Colonic mucosa (tissue), 4 donors: ENCODE measurements around the gene ATP9B. TPM values are rescaled to one million over a fixed set of nuclear protein-coding genes. Genes with fewer than 3 reads are reported as not detected.

Source experiments
- DNase-seq: peaks from one replicate; pipeline ENCODE4 v3.0.0-alpha.2; 2020
- H3K27ac ChIP-seq: fragments of 200-600 bp; one replicate; pipeline ENCODE4 v1.8.0; 2021
- H3K27me3 ChIP-seq: fragments of 200-600 bp; one replicate; pipeline ENCODE4 v1.8.0; 2021
- H3K36me3 ChIP-seq: fragments of 200-600 bp; one replicate; pipeline ENCODE4 v1.8.0; 2021
- H3K4me1 ChIP-seq: fragments of 200-600 bp; one replicate; pipeline ENCODE4 v1.8.0; 2021; ENCODE audit warnings: mild to moderate bottlenecking
- H3K4me3 ChIP-seq: fragments of 200-600 bp; one replicate; pipeline ENCODE4 v1.8.0; 2021
- H3K9ac ChIP-seq, 2 donors: one replicate each; pipeline ENCODE4 v1.7.0; 2013; ENCODE audit warnings: control low read depth in 2 of 2, low read depth in 2 of 2, low read length in 2 of 2
- H3K9me3 ChIP-seq: fragments of 200-600 bp; one replicate; pipeline ENCODE4 v1.8.0; 2021
- intact Hi-C: fragments of 100-400 bp; cut with DNase I; formaldehyde crosslinking; loops from one replicate; pipeline ENCODE4 v1.14.1; 2022
- total RNA-seq, 2 donors: library from RNA; stranded (reverse); fragmentation: NEBNext Ultra II Directional in 1 of 2; extraction: Animal tissue kit (Norgen Biotek cat#: 25700) in 1 of 2; gene quantifications; one replicate each; pipeline ENCODE4 v1.2.1, GENCODE V29; 2021
- TF ChIP-seq, protein P1 (sequence below): fragments of 200-600 bp; IDR thresholded peaks from one replicate; pipeline ENCODE4 v1.8.0; 2022; ENCODE audit warnings: antibody characterized with exemption, mild to moderate bottlenecking
- donor health status: healthy.
- donor health status: DM: no; HTN: no; CAD: no.
- donor health status: DM: no; HTN: no; CAD: no.

The ATP9B gene, protein sequence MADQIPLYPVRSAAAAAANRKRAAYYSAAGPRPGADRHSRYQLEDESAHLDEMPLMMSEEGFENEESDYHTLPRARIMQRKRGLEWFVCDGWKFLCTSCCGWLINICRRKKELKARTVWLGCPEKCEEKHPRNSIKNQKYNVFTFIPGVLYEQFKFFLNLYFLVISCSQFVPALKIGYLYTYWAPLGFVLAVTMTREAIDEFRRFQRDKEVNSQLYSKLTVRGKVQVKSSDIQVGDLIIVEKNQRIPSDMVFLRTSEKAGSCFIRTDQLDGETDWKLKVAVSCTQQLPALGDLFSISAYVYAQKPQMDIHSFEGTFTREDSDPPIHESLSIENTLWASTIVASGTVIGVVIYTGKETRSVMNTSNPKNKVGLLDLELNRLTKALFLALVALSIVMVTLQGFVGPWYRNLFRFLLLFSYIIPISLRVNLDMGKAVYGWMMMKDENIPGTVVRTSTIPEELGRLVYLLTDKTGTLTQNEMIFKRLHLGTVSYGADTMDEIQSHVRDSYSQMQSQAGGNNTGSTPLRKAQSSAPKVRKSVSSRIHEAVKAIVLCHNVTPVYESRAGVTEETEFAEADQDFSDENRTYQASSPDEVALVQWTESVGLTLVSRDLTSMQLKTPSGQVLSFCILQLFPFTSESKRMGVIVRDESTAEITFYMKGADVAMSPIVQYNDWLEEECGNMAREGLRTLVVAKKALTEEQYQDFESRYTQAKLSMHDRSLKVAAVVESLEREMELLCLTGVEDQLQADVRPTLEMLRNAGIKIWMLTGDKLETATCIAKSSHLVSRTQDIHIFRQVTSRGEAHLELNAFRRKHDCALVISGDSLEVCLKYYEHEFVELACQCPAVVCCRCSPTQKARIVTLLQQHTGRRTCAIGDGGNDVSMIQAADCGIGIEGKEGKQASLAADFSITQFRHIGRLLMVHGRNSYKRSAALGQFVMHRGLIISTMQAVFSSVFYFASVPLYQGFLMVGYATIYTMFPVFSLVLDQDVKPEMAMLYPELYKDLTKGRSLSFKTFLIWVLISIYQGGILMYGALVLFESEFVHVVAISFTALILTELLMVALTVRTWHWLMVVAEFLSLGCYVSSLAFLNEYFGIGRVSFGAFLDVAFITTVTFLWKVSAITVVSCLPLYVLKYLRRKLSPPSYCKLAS
- total RNA-seq: 10 to 100 TPM; 20.4 to 30.3 TPM

DNA sequence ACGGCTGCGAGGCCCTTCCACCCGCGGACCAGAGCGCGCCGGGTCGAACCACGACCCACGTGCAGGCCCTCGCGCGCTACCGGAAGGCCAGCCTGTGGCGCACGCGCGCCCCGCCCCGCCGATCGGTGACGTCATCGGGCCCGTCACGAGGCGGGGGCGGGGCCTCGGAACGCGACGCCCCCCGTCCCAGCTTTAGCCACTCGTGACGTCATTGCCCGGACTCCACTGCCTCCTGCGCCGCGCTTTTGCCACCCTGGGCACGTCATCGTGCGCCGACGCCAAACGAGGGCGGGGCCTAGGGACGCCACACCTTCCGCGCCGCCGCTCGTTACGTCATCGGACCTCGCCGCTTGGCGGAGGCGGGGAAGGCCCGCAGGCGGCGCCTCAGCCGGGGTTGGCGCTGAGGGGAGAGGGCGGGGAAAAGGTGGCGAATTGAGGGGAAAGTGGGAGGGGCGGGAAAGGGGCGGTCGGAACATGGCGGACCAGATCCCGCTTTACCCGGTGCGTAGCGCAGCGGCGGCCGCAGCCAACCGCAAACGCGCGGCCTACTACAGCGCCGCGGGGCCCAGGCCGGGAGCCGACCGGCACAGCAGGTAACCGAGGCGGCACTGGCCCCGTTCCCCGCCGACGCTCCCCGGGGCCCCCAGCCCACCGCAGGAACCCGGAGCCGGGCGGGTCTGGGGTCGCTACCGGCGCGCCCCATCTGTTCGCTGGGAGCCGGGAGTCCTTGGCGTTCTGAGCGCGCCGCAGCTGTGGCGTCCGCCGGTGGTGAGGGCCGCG lies at the start of gene ATP9B:
ATP9B (plus strand) TSS at position 458 of the 780 bp plus-strand sequence; CDS start at position 475, 17 bp downstream.
- intact Hi-C loops: loop anchor here (5.0 kb wide), 1 partner anchor 613 kb away; no protein-coding TSS in a partner anchor
- Histone ChIP-seq H3K4me1 (peaks cover 4% of the 10 kb centered on the region), H3K27me3 (no peaks in the 10 kb centered on the region), H3K27ac (peak within 1 kb of the TSS; percentile 86), H3K36me3 (no peaks in the 10 kb centered on the region), H3K9me3 (no peaks in the 10 kb centered on the region), H3K4me3 (peak within 1 kb of the TSS; percentile 99), H3K9ac (peak within 1 kb of the TSS; percentile 73 to 82)
- TF ChIP-seq, protein P1, sequence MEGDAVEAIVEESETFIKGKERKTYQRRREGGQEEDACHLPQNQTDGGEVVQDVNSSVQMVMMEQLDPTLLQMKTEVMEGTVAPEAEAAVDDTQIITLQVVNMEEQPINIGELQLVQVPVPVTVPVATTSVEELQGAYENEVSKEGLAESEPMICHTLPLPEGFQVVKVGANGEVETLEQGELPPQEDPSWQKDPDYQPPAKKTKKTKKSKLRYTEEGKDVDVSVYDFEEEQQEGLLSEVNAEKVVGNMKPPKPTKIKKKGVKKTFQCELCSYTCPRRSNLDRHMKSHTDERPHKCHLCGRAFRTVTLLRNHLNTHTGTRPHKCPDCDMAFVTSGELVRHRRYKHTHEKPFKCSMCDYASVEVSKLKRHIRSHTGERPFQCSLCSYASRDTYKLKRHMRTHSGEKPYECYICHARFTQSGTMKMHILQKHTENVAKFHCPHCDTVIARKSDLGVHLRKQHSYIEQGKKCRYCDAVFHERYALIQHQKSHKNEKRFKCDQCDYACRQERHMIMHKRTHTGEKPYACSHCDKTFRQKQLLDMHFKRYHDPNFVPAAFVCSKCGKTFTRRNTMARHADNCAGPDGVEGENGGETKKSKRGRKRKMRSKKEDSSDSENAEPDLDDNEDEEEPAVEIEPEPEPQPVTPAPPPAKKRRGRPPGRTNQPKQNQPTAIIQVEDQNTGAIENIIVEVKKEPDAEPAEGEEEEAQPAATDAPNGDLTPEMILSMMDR: no peak
- DNase-seq: peak; percentile 96

DNA sequence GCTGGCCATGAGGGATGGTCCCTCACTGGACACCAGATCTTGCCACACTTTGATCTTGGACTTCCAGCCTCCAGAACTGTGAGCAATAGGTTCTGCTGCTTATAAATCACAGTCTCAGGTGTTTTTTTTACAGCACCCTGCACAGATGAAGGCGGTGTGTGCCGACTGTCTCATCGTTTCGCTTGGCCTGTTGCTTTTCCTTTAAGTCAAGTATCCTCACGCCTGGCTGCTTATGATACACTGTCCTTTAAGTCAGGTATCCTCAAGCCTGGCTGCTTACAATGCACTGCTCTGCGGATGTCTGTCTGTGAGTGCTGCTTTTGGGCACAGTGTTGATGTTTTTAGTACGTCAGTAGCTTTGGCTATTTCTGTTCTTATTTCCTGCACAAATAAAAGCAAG lies 49.3 kb upstream of the ATP9B start:
- no peak overlapping the region for H3K9ac ChIP-seq
- H3K36me3 ChIP-seq: no peaks in the 10 kb centered on the region
- H3K4me1 ChIP-seq: no peaks in the 10 kb centered on the region
- no peak overlapping the region for H3K4me3 ChIP-seq
- H3K27ac ChIP-seq: no peak overlapping the region
- no peak for DNase-seq
- H3K27me3 ChIP-seq: no peaks in the 10 kb centered on the region
- intact Hi-C loops: no loop called here
- H3K9me3 ChIP-seq: no peaks in the 10 kb centered on the region
- TF ChIP-seq, protein P1: no peak

DNA sequence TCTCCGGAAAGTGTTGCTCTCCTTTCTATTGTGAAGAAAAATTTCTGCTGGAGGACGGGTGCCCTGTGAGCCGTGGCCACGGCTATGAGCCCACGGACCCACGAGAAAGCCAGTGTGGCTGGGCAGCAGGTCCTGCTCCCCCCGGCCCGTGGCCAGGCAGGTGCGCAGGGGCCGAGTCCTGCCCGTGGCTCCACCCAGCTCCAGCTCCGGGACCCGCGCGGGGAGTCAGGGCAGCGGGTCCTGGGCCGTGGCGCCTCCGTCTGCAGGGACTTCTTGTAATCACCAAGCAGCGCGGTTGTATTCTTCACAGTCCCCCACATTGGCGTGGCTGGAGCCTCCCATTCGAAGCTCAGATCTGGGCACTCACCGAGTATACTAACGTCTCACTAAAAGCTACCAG lies 46.6 kb upstream of the ATP9B start:
- Histone ChIP-seq H3K4me3 (no peak overlapping the region), H3K27me3 (no peaks in the 10 kb centered on the region), H3K36me3 (no peaks in the 10 kb centered on the region), H3K27ac (no peak overlapping the region), H3K4me1 (no peaks in the 10 kb centered on the region), H3K9me3 (no peaks in the 10 kb centered on the region), H3K9ac (no peak overlapping the region)
- intact Hi-C loops: no loop called here
- TF ChIP-seq, protein P1: no peak
- DNase-seq: no peak

DNA sequence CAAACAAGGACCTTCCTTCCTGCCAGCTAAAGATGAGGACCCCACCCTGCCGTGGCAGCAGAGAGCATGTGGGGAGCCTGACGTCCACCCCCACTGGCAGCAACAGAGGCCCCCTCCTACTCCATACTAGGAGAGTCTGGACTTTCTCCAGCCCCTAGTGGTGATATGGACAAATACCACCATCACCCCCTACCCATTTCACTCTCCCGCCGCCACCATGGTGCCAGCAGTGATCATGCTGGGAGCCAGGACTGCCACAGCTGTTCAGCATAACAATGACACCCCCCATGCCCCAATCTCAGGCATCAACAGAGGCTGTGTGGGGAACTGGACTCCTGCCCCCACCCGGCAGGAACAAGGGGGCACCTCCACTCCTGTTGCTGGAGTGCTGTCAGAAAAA lies 42.7 kb upstream of the ATP9B start:
- H3K9ac ChIP-seq: no peak overlapping the region
- no peak for DNase-seq
- no peak overlapping the region for H3K4me3 ChIP-seq
- intact Hi-C loops: no loop called here
- TF ChIP-seq, protein P1: no peak
- no peaks in the 10 kb centered on the region for H3K36me3 ChIP-seq
- H3K9me3 ChIP-seq: no peaks in the 10 kb centered on the region
- H3K27ac ChIP-seq: no peak overlapping the region
- no peaks in the 10 kb centered on the region for H3K27me3 ChIP-seq
- H3K4me1 ChIP-seq: no peaks in the 10 kb centered on the region

DNA sequence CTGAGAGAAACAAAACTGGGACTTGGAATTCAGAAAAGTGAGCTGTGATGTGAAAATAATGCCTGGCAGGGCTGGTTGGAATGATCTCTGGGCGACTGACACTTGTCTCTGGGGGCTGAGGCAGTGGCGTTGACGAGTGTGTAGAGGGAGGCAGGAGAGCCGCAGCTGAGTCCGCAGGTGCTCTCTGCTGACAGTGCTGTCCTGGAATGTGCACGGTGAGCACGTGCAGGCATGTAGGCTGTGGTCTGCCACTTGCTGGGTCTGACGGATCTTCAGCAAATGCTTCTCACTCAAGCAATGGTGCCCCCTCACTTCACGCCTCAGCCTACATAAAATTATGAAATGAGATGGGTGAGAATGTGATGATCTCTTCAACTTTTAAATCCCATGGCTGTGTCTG lies 38.5 kb upstream of the ATP9B start:
- Histone ChIP-seq H3K27me3 (no peaks in the 10 kb centered on the region), H3K4me3 (no peak overlapping the region), H3K9ac (no peak overlapping the region), H3K27ac (no peak overlapping the region), H3K36me3 (no peaks in the 10 kb centered on the region), H3K4me1 (no peaks in the 10 kb centered on the region), H3K9me3 (no peaks in the 10 kb centered on the region)
- intact Hi-C loops: no loop called here
- TF ChIP-seq, protein P1: no peak
- no peak for DNase-seq
